ENCODE measurements around the gene ITM2B. TPM values are rescaled to one million over a fixed set of nuclear protein-coding genes. Genes with fewer than 3 reads are reported as not detected.
"Not testable (repeated sequence)": the region's sequence is repeated elsewhere in the genome, so short reads cannot be mapped to it uniquely, and the experiment has no call there.

The ITM2B gene
- polyA plus RNA-seq, 4 donors = 288 to 596 (median 393) TPM

- FAIRE-seq (no peak), DNase-seq (no peak)
- H3K36me3 ChIP-seq (ENCODE audit: control insufficient read depth in 3 of 3, insufficient read depth in 2 of 3, low read depth in 1 of 3, low read length in 3 of 3) = no peaks in the 10 kb centered on the region
- no peaks in the 10 kb centered on the region for H3K27me3 ChIP-seq (ENCODE audit: control insufficient read depth in 3 of 3, insufficient read depth in 3 of 3, low read length in 3 of 3)
- no peaks in the 10 kb centered on the region for H3K9me3 ChIP-seq (ENCODE audit: control insufficient read depth in 2 of 2, insufficient read depth in 1 of 2, low read depth in 1 of 2, low read length in 1 of 2)
- no peak overlapping the region for H3K4me3 ChIP-seq (ENCODE audit: low read depth in 1 of 3, low read length in 3 of 3)
- H3K4me1 ChIP-seq (ENCODE audit: control insufficient read depth in 3 of 3, insufficient read depth in 2 of 3, low read depth in 1 of 3, low read length in 2 of 3) = peaks cover 3 to 22% (median 9%) of the 10 kb centered on the region in 3 donors
- H3K27ac ChIP-seq (ENCODE audit: low read depth in 1 of 3, low read length in 2 of 3) = peak overlapping the region; percentile 63 to 100 (median 95)
Measured at GRCh38 chr13:48231933-48232332, 1.1 kb upstream of the ITM2B start.

- peak overlapping the region; percentile 89 to 98 (median 98) for H3K4me3 ChIP-seq (ENCODE audit: low read depth in 1 of 3, low read length in 3 of 3)
- peaks cover 3 to 22% (median 12%) of the 10 kb centered on the region in 3 donors for H3K4me1 ChIP-seq (ENCODE audit: control insufficient read depth in 3 of 3, insufficient read depth in 2 of 3, low read depth in 1 of 3, low read length in 2 of 3)
- H3K36me3 ChIP-seq (ENCODE audit: control insufficient read depth in 3 of 3, insufficient read depth in 2 of 3, low read depth in 1 of 3, low read length in 3 of 3) = no peaks in the 10 kb centered on the region
- DNase-seq (peak; percentile 81 to 83), FAIRE-seq (no peak)
- H3K27ac ChIP-seq (ENCODE audit: low read depth in 1 of 3, low read length in 2 of 3) = peak overlapping the region; percentile 87 to 100 (median 95)
- H3K9me3 ChIP-seq (ENCODE audit: control insufficient read depth in 2 of 2, insufficient read depth in 1 of 2, low read depth in 1 of 2, low read length in 1 of 2) = no peaks in the 10 kb centered on the region
- WGBS, 3 donors = 15 to 20% (median 17%) methylated on average over 23 of the region's 23 CpGs
- H3K27me3 ChIP-seq (ENCODE audit: control insufficient read depth in 3 of 3, insufficient read depth in 3 of 3, low read length in 3 of 3) = no peaks in the 10 kb centered on the region
Measured at GRCh38 chr13:48232420-48233045, 473 bp upstream of the ITM2B start.

- FAIRE-seq (no peak), DNase-seq (peak; percentile 65 to 78)
- Histone ChIP-seq H3K27ac (ENCODE audit: low read depth in 1 of 3, low read length in 2 of 3) (peak overlapping the region; percentile 95 to 100 (median 99)), H3K36me3 (ENCODE audit: control insufficient read depth in 3 of 3, insufficient read depth in 2 of 3, low read depth in 1 of 3, low read length in 3 of 3) (no peaks in the 10 kb centered on the region), H3K4me1 (ENCODE audit: control insufficient read depth in 3 of 3, insufficient read depth in 2 of 3, low read depth in 1 of 3, low read length in 2 of 3) (peaks cover 3 to 22% (median 12%) of the 10 kb centered on the region in 3 donors), H3K4me3 (ENCODE audit: low read depth in 1 of 3, low read length in 3 of 3) (peak overlapping the region; percentile 89 to 98 (median 98)), H3K9me3 (ENCODE audit: control insufficient read depth in 2 of 2, insufficient read depth in 1 of 2, low read depth in 1 of 2, low read length in 1 of 2) (no peaks in the 10 kb centered on the region), H3K27me3 (ENCODE audit: control insufficient read depth in 3 of 3, insufficient read depth in 3 of 3, low read length in 3 of 3) (no peaks in the 10 kb centered on the region)
- 0 to 1% (median 1%) methylated on average over 12 of the region's 12 CpGs for WGBS, 3 donors
Measured at GRCh38 chr13:48233889-48234488, 983 bp downstream of the ITM2B start.

GRCh38 chr13:48234566-48235340 lies 1.7 kb downstream of the ITM2B start:
- no peaks in the 10 kb centered on the region for H3K9me3 ChIP-seq (ENCODE audit: control insufficient read depth in 2 of 2, insufficient read depth in 1 of 2, low read depth in 1 of 2, low read length in 1 of 2)
- peaks cover 3 to 22% (median 12%) of the 10 kb centered on the region in 3 donors for H3K4me1 ChIP-seq (ENCODE audit: control insufficient read depth in 3 of 3, insufficient read depth in 2 of 3, low read depth in 1 of 3, low read length in 2 of 3)
- H3K36me3 ChIP-seq (ENCODE audit: control insufficient read depth in 3 of 3, insufficient read depth in 2 of 3, low read depth in 1 of 3, low read length in 3 of 3) = peaks cover 0 to 4% (median 2%) of the 10 kb centered on the region in 3 donors
- FAIRE-seq = peak; percentile 23
- peak overlapping the region; percentile 39 to 95 (median 64) for H3K27ac ChIP-seq (ENCODE audit: low read depth in 1 of 3, low read length in 2 of 3)
- DNase-seq = peak in 1 of 2 donors; percentile 31
- no peaks in the 10 kb centered on the region for H3K27me3 ChIP-seq (ENCODE audit: control insufficient read depth in 3 of 3, insufficient read depth in 3 of 3, low read length in 3 of 3)
- 3 to 4% (median 3%) methylated on average over 7 of the region's 7 CpGs for WGBS, 3 donors
- H3K4me3 ChIP-seq (ENCODE audit: low read depth in 1 of 3, low read length in 3 of 3) = peak overlapping the region in 2 of 3 donors; percentile 54 to 98

DNA sequence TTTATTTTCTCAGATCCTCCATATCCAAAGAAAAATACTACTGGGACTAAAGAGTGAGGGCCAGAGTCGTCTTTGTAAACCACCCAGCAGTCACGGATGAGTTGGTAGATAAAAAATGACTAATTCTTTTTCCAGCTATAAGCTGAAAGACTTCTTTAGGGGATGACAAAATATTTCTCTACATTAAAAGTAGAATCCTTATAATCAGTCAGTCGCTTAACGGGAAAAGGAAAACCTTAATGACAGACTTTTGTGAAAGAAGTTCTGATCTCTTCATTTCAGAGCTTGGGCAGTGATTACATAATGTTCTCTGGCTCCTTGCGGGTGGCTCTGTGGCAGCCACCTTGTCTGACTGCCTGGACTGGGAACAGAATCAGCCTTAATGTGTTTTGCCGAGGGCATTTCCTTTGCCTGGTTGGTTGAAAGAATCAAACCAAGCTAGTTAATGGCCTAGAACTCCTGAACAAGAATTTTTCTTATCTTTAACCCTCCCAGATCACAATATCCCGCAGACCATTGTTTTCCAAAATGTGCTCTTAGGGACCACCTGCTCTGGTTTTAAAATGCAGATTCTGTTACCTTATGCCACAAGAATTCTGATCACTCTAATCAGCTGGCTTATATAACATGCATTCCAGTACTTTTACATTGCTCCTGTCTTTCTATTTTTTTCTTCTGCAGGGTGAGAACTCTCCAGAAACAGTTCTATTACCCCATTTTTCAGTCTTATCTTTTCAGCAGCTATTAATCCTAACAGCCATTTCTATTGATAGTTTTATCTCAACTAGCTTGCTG lies 2.5 kb downstream of the ITM2B start:
- Histone ChIP-seq H3K9me3 (ENCODE audit: control insufficient read depth in 2 of 2, insufficient read depth in 1 of 2, low read depth in 1 of 2, low read length in 1 of 2) (no peaks in the 10 kb centered on the region), H3K27ac (ENCODE audit: low read depth in 1 of 3, low read length in 2 of 3) (peak overlapping the region; percentile 39 to 95 (median 64)), H3K4me1 (ENCODE audit: control insufficient read depth in 3 of 3, insufficient read depth in 2 of 3, low read depth in 1 of 3, low read length in 2 of 3) (peaks cover 3 to 19% (median 12%) of the 10 kb centered on the region in 3 donors), H3K4me3 (ENCODE audit: low read depth in 1 of 3, low read length in 3 of 3) (peak overlapping the region in 2 of 3 donors; percentile 25 to 54), H3K27me3 (ENCODE audit: control insufficient read depth in 3 of 3, insufficient read depth in 3 of 3, low read length in 3 of 3) (no peaks in the 10 kb centered on the region), H3K36me3 (ENCODE audit: control insufficient read depth in 3 of 3, insufficient read depth in 2 of 3, low read depth in 1 of 3, low read length in 3 of 3) (peaks cover 0 to 4% (median 2%) of the 10 kb centered on the region in 3 donors)
- FAIRE-seq = no peak
- WGBS, 3 donors = 6 to 21% (median 15%) methylated on average over 7 of the region's 7 CpGs
- peak; percentile 36 to 55 for DNase-seq

- H3K36me3 ChIP-seq (ENCODE audit: control insufficient read depth in 3 of 3, insufficient read depth in 2 of 3, low read depth in 1 of 3, low read length in 3 of 3) = peaks cover 0 to 6% (median 2%) of the 10 kb centered on the region in 3 donors
- 14 to 21% (median 16%) methylated on average over 3 of the region's 3 CpGs for WGBS, 3 donors
- no peak for FAIRE-seq
- peak overlapping the region in 1 of 3 donors; percentile 35 for H3K4me3 ChIP-seq (ENCODE audit: low read depth in 1 of 3, low read length in 3 of 3)
- peak overlapping the region in 2 of 3 donors; percentile 0 to 33 for H3K27ac ChIP-seq (ENCODE audit: low read depth in 1 of 3, low read length in 2 of 3)
- DNase-seq = peak in 1 of 2 donors; percentile 15
- H3K9me3 ChIP-seq (ENCODE audit: control insufficient read depth in 2 of 2, insufficient read depth in 1 of 2, low read depth in 1 of 2, low read length in 1 of 2) = no peaks in the 10 kb centered on the region
- no peaks in the 10 kb centered on the region for H3K27me3 ChIP-seq (ENCODE audit: control insufficient read depth in 3 of 3, insufficient read depth in 3 of 3, low read length in 3 of 3)
- peaks cover 3 to 15% (median 7%) of the 10 kb centered on the region in 3 donors for H3K4me1 ChIP-seq (ENCODE audit: control insufficient read depth in 3 of 3, insufficient read depth in 2 of 3, low read depth in 1 of 3, low read length in 2 of 3)
Measured at GRCh38 chr13:48236528-48237353, 3.7 kb downstream of the ITM2B start.

GRCh38 chr13:48239369-48239768 lies 6.4 kb downstream of the ITM2B start:
- H3K36me3 ChIP-seq (ENCODE audit: control insufficient read depth in 3 of 3, insufficient read depth in 2 of 3, low read depth in 1 of 3, low read length in 3 of 3); DNase-seq; H3K4me1 ChIP-seq (ENCODE audit: control insufficient read depth in 3 of 3, insufficient read depth in 2 of 3, low read depth in 1 of 3, low read length in 2 of 3); H3K4me3 ChIP-seq (ENCODE audit: low read depth in 1 of 3, low read length in 3 of 3); FAIRE-seq; H3K27ac ChIP-seq (ENCODE audit: low read depth in 1 of 3, low read length in 2 of 3); H3K27me3 ChIP-seq (ENCODE audit: control insufficient read depth in 3 of 3, insufficient read depth in 3 of 3, low read length in 3 of 3); H3K9me3 ChIP-seq (ENCODE audit: control insufficient read depth in 2 of 2, insufficient read depth in 1 of 2, low read depth in 1 of 2, low read length in 1 of 2): not testable (repeated sequence)
- whole genome bisulfite sequencing, 3 donors = 95 to 96% (median 96%) methylated on average over 6 of the region's 6 CpGs

Data from small intestine (tissue), 7 donors.